GM18907 (cell line): ENCODE measurements around the gene VDR.
A peak's percentile ranks its signal among the peaks of the same experiment; 100 is the strongest.
"Not testable (repeated sequence)": the region's sequence is repeated elsewhere in the genome, so short reads cannot be mapped to it uniquely, and the experiment has no call there.

Source experiments
- ATAC-seq: cut with Tn5 transposase; IDR thresholded peaks from one replicate; pipeline ENCODE4 v1.9.1; 2021; ENCODE audit warnings: mild to moderate bottlenecking, moderate library complexity; ENCODE audit not compliant: unreplicated experiment

Gene VDR

GRCh38 chr12:47817272-47818006 is 87.4 kb downstream of the VDR start:
- ATAC-seq = no peak

- ATAC-seq = no peak
Observed at GRCh38 chr12:47816403-47817271, 88.2 kb downstream of the VDR start.

- not testable (repeated sequence) for ATAC-seq
Observed at GRCh38 chr12:47815447-47815846, 89.3 kb downstream of the VDR start.

- ATAC-seq = no peak
Observed at GRCh38 chr12:47814539-47815170, 90.1 kb downstream of the VDR start.

GRCh38 chr12:47813511-47814196 is 91.1 kb downstream of the VDR start:
- peak; percentile 47 for ATAC-seq

- peak; percentile 69 for ATAC-seq
Observed at GRCh38 chr12:47812797-47813510, 91.8 kb downstream of the VDR start.

GRCh38 chr12:47811581-47812484 is 93.0 kb downstream of the VDR start:
- ATAC-seq = no peak

- ATAC-seq = no peak
Observed at GRCh38 chr12:47811072-47811396, 93.8 kb downstream of the VDR start.

GRCh38 chr12:47809518-47809917 is 95.3 kb downstream of the VDR start:
- not testable (repeated sequence) for ATAC-seq

GRCh38 chr12:47808574-47809365 is 96.0 kb downstream of the VDR start:
- ATAC-seq = no peak

- peak; percentile 43 for ATAC-seq
Observed at GRCh38 chr12:47808050-47808449, 96.7 kb downstream of the VDR start.

- ATAC-seq = no peak
Observed at GRCh38 chr12:47807338-47807737, 97.5 kb downstream of the VDR start.

GRCh38 chr12:47805417-47805816 is 99.4 kb downstream of the VDR start:
- no peak for ATAC-seq

- no peak for ATAC-seq
Observed at GRCh38 chr12:47804171-47804570, 100.6 kb downstream of the VDR start.

- ATAC-seq = no peak
Observed at GRCh38 chr12:47803191-47803875, 101.5 kb downstream of the VDR start.

- ATAC-seq = no peak
Observed at GRCh38 chr12:47802312-47802711, 102.5 kb downstream of the VDR start.

- no peak for ATAC-seq
Observed at GRCh38 chr12:47801904-47802246, 102.9 kb downstream of the VDR start.

- ATAC-seq = no peak
Observed at GRCh38 chr12:47801170-47801903, 103.5 kb downstream of the VDR start.
